SK-N-SH treated with all-trans-retinoic acid at 6 μM for 48 hours (cell line): Measurements from ENCODE around the gene ARHGAP4.

Experiments used
- ATAC-seq: fragments of 200-7000 bp; cut with Tn5 transposase; 3 replicates; pipeline ENCODE4 v1.9.1; 2020; ENCODE audit warnings: mild to moderate bottlenecking, moderate library complexity
- BACH2 ChIP-seq: fragments of 250-450 bp; sonication (Bioruptor Pico); IDR thresholded peaks from 2 replicates; pipeline ENCODE4 v1.9.0; 2021; ENCODE audit warnings: mild to moderate bottlenecking, borderline replicate concordance
- CREB5 ChIP-seq: fragments of 250-450 bp; sonication (Bioruptor Pico); IDR thresholded peaks from 2 replicates; pipeline ENCODE4 v1.5.1; 2020; ENCODE audit warnings: low read depth, mild to moderate bottlenecking, moderate library complexity
- ESRRG ChIP-seq: fragments of 250-450 bp; sonication (Bioruptor Pico); IDR thresholded peaks from 2 replicates; pipeline ENCODE4 v1.6.1; 2021; ENCODE audit warnings: mild to moderate bottlenecking
- GLIS3 ChIP-seq: fragments of 250-450 bp; sonication (Bioruptor Pico); IDR thresholded peaks from 2 replicates; pipeline ENCODE4 v1.5.0; 2020; ENCODE audit warnings: mild to moderate bottlenecking, moderate library complexity
- ISL1 ChIP-seq: fragments of 250-450 bp; sonication (Bioruptor Pico); IDR thresholded peaks from 2 replicates; pipeline ENCODE4 v2.1.2; 2022; ENCODE audit warnings: mild to moderate bottlenecking, moderate library complexity
- OSR1 ChIP-seq: fragments of 250-450 bp; sonication (Bioruptor Pico); IDR thresholded peaks from 2 replicates; pipeline ENCODE4 v1.8.0; 2022; ENCODE audit warnings: moderate library complexity, mild to moderate bottlenecking, inconsistent platforms
- PATZ1 ChIP-seq: fragments of 250-450 bp; sonication (Bioruptor Pico); IDR thresholded peaks from 2 replicates; pipeline ENCODE4 v1.8.0; 2020; ENCODE audit warnings: mild to moderate bottlenecking, moderate library complexity, borderline replicate concordance
- POU6F1 ChIP-seq: fragments of 250-450 bp; sonication (Bioruptor Pico); IDR thresholded peaks from 2 replicates; pipeline ENCODE4 v1.8.0; 2021; ENCODE audit warnings: low read depth, mild to moderate bottlenecking, moderate library complexity, borderline replicate concordance
- PPARA ChIP-seq: fragments of 250-450 bp; sonication (Bioruptor Pico); IDR thresholded peaks from 2 replicates; pipeline ENCODE4 v1.5.0; 2020; ENCODE audit warnings: mild to moderate bottlenecking, borderline replicate concordance
- TOX ChIP-seq: fragments of 250-450 bp; sonication (Bioruptor Pico); IDR thresholded peaks from 2 replicates; pipeline ENCODE4 v1.8.0; 2021; ENCODE audit warnings: mild to moderate bottlenecking, moderate library complexity, borderline replicate concordance
- ZC3H10 ChIP-seq: fragments of 250-450 bp; sonication (Bioruptor Pico); IDR thresholded peaks from 2 replicates; pipeline ENCODE4 v1.5.1; 2021; ENCODE audit warnings: mild to moderate bottlenecking, moderate library complexity
- ZNF70 ChIP-seq: fragments of 450-650 bp; formaldehyde crosslinking; IDR thresholded peaks from 2 replicates; pipeline ENCODE4 v1.5.0; 2020; ENCODE audit warnings: mild to moderate bottlenecking, moderate library complexity
- ZNF8 ChIP-seq: fragments of 450-650 bp; formaldehyde crosslinking; IDR thresholded peaks from 2 replicates; pipeline ENCODE4 v1.5.0; 2020; ENCODE audit warnings: mild to moderate bottlenecking, moderate library complexity

The ARHGAP4 gene

GRCh38 chrX:153861733-153862310, 64.2 kb downstream of the ARHGAP4 start (continued):
- TF ChIP-seq CREB5 (CRISPR knock-in tag) (no peak), OSR1 (CRISPR knock-in tag) (no peak), BACH2 (CRISPR knock-in tag) (no peak), ZC3H10 (CRISPR knock-in tag) (no peak), POU6F1 (CRISPR knock-in tag) (no peak), ISL1 (CRISPR knock-in tag) (no peak), ESRRG (CRISPR knock-in tag) (no peak), ZNF8 (CRISPR knock-in tag) (no peak), ZNF70 (CRISPR knock-in tag) (no peak), TOX (CRISPR knock-in tag) (no peak), PPARA (CRISPR knock-in tag) (no peak), PATZ1 (no peak)

GRCh38 chrX:153861151-153861550, 64.9 kb downstream of the ARHGAP4 start:
- ATAC-seq: no peak
- TF ChIP-seq ZC3H10 (CRISPR knock-in tag) (no peak), PPARA (CRISPR knock-in tag) (no peak), TOX (CRISPR knock-in tag) (no peak), CREB5 (CRISPR knock-in tag) (no peak), GLIS3 (CRISPR knock-in tag) (no peak)
